ENCODE measurements around the gene GALNT13.

GRCh38 chr2:153917570-153917969, 45.8 kb downstream of the GALNT13 start:
- TF ChIP-seq POLR2A (IDR thresholded peaks at IDR 0.05) = no peak
- TF ChIP-seq CTCF (IDR thresholded peaks at IDR 0.05) = no peak

Measured in adrenal gland (tissue), 5 donors.